A375 (cell line): Measurements from ENCODE around the gene DNAAF5. TPM values are rescaled to one million over a fixed set of nuclear protein-coding genes. Genes with fewer than 3 reads are reported as not detected.

Experiments
- total RNA-seq: library from RNA; depleted of rRNA; stranded (reverse); fragments of >200 nt; shearing (Covaris generic); gene quantifications from 2 replicates; pipeline ENCODE4 v1.2.3, GENCODE V29; 2014; rRNA removed

DNAAF5 gene
- 39.5 and 45.6 TPM in 2 replicates for total RNA-seq

GRCh38 chr7:726084-726853 lies at the start of gene DNAAF5:
Gene DNAAF5, plus strand, starts transcription at chr7:726699. Its CDS starts 22 bp downstream, at chr7:726721.

DNA sequence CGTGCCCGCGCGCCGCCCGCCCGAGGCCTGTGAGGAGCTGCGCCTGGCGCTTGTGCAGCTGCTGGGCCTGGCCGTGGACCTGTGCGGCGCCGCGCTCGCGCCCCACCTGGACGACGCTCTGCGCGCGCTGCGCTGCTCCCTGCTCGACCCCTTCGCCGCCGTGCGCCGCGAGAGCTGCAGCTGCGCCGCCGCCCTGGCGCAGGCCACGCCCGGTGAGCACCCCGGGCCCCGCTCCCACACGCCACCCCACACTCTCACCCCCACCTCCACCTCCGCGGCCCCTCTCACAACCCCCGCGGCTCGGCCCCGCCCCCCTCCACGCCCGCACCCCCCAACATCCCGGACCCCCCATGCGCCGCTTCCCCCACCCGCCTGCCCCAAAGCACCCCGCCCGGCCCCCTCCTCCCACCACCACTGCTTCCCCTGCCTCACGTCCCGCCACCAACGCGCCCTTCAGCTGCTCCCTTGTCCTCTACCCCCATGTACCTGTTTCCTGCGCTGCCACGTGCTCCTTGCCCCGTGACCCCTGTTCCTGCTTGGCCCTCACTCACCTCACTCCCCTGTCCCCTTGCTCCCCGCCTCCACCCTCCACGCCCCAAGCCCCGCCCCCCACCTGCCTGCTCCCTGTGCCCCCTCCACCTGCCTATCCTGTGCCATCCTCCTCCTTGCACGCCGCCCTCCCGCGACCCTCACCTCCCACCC lies 756 bp downstream of the DNAAF5 start, which contains the start of gene PRKAR1B:
Gene PRKAR1B (minus strand): TSS at position 178 of the 702 bp plus-strand sequence. CDS start 15,776 bp downstream, outside the sequence.

DNA sequence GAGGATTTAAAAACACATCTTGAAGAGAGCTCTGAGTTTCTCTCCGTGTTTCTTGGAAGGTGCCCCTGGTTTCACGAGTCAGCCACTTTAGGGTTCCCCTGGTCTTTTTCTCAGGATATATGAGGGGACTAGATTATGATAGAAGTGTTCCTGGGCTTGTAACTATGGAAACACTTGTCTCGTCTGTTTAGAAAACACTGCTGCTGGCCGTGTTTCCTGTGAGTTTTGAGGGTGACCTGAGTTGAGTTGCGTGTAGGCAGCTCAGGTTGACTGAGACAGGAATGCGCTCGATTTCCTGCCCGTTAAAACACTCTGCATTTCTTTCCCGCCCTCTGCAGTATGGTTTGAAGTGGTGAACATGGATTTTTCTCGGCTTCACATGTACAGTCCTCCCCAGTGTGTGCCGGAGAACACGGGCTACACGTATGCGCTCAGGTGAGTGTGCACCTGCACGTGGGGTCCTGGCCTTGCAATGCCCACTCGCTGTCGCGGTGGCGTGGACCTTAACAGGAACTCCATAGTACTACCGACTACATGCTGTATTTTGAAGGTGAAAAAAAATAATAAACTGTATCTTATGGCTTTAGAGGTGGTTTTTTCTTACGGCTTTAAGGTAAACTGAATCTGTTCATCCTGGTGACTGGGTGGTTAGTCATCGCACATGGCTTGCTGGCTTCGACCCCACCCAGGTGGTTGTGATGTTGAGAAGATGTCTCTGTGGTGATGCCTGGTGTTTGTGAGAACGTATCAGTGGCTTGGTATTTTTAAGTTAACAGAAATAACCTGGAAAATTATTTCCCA lies 105.9 kb downstream of the DNAAF5 start, which contains the start of gene SUN1:
Gene SUN1 (plus strand): TSS at position 310 of the 801 bp plus-strand sequence. CDS start 49 bp downstream, at position 359.

Other genes with a start within 250 kb of the DNAAF5 start
- 11.5 and 15.2 TPM in 2 replicates for gene PDGFA, start 206.9 kb upstream of the DNAAF5 start, total RNA-seq
- 28.4 and 30.1 TPM in 2 replicates for gene PRKAR1B, start 582 bp downstream of the DNAAF5 start, total RNA-seq
- 104 and 107 TPM in 2 replicates for gene SUN1, start 105.8 kb downstream of the DNAAF5 start, total RNA-seq
- gene GET4, start 149.9 kb downstream of the DNAAF5 start, total RNA-seq, result 46.4 and 57.3 TPM in 2 replicates
- 1.2 and 5.7 TPM in 2 replicates for gene ADAP1, start 228.0 kb downstream of the DNAAF5 start, total RNA-seq
- 13.1 and 14.7 TPM in 2 replicates for gene COX19, start 248.8 kb downstream of the DNAAF5 start, total RNA-seq